ENCODE results near the gene FIZ1. TPM values are rescaled to one million over a fixed set of nuclear protein-coding genes. Genes with fewer than 3 reads are reported as not detected.
A peak's percentile ranks its signal among the peaks of the same experiment; 100 is the strongest.
"Not testable (repeated sequence)": the region's sequence is repeated elsewhere in the genome, so short reads cannot be mapped to it uniquely, and the experiment has no call there.

FIZ1 gene
- total RNA-seq, 1 donor from 2014 or later, result 7.4 TPM

- no peak for DNase-seq (ENCODE audit: low read depth)
These were observed 3.0 kb downstream of the FIZ1 start for GRCh38 chr19:55596304-55596703.

GRCh38 chr19:55594996-55595545 is 4.2 kb downstream of the FIZ1 start:
- no peak for DNase-seq (ENCODE audit: low read depth)

GRCh38 chr19:55593096-55593772 is 6.1 kb downstream of the FIZ1 start:
- no peak for DNase-seq (ENCODE audit: low read depth)

- DNase-seq (ENCODE audit: low read depth), result no peak
These were observed 6.8 kb downstream of the FIZ1 start for GRCh38 chr19:55592391-55593090.

- DNase-seq (ENCODE audit: low read depth), result no peak
These were observed 7.8 kb downstream of the FIZ1 start for GRCh38 chr19:55591555-55591954.

- DNase-seq (ENCODE audit: low read depth), result no peak
These were observed 8.7 kb downstream of the FIZ1 start for GRCh38 chr19:55590617-55591016.

- no peak for DNase-seq (ENCODE audit: low read depth)
These were observed 9.2 kb downstream of the FIZ1 start for GRCh38 chr19:55590109-55590508.

- DNase-seq (ENCODE audit: low read depth), result no peak
These were observed 10.6 kb downstream of the FIZ1 start for GRCh38 chr19:55588738-55589137.

- peak; percentile 93 for DNase-seq (ENCODE audit: low read depth)
These were observed 12.2 kb downstream of the FIZ1 start for GRCh38 chr19:55586976-55587668.

- peak; percentile 74 for DNase-seq (ENCODE audit: low read depth)
These were observed 13.5 kb downstream of the FIZ1 start for GRCh38 chr19:55585658-55586339.

GRCh38 chr19:55584871-55585270 is 14.4 kb downstream of the FIZ1 start:
- DNase-seq (ENCODE audit: low read depth), result no peak

- not testable (repeated sequence) for DNase-seq (ENCODE audit: low read depth)
These were observed 15.4 kb downstream of the FIZ1 start for GRCh38 chr19:55583897-55584296.

- not testable (repeated sequence) for DNase-seq (ENCODE audit: low read depth)
These were observed 17.0 kb downstream of the FIZ1 start for GRCh38 chr19:55582284-55582683.

GRCh38 chr19:55581823-55582223 is 17.5 kb downstream of the FIZ1 start:
- DNase-seq (ENCODE audit: low read depth), result peak; percentile 96

GRCh38 chr19:55581145-55581822 is 18.0 kb downstream of the FIZ1 start:
- DNase-seq (ENCODE audit: low read depth), result no peak

- peak; percentile 68 for DNase-seq (ENCODE audit: low read depth)
These were observed 18.6 kb downstream of the FIZ1 start, which contains the start of gene ZNF579 for GRCh38 chr19:55580628-55581144. TSS of gene ZNF579 (minus strand) at chr19:55580848. CDS start at chr19:55579639, 1,209 bp downstream.

- DNase-seq (ENCODE audit: low read depth), result no peak
These were observed 19.3 kb downstream of the FIZ1 start for GRCh38 chr19:55579766-55580621.

- DNase-seq (ENCODE audit: low read depth), result no peak
These were observed 20.3 kb downstream of the FIZ1 start for GRCh38 chr19:55578761-55579747.
